Ramos (cell line): ENCODE results near the gene EVPLL.
"Not testable (repeated sequence)": the region's sequence is repeated elsewhere in the genome, so short reads cannot be mapped to it uniquely, and the experiment has no call there.

Experiments
- in situ Hi-C: fragments of 300-500 bp; cut with MboI; formaldehyde crosslinking; loops from one replicate; pipeline ENCODE4 v1.14.3; 2022; ENCODE audit warnings: low sequenced_read_pairs; ENCODE audit not compliant: unreplicated experiment

Gene EVPLL

DNA sequence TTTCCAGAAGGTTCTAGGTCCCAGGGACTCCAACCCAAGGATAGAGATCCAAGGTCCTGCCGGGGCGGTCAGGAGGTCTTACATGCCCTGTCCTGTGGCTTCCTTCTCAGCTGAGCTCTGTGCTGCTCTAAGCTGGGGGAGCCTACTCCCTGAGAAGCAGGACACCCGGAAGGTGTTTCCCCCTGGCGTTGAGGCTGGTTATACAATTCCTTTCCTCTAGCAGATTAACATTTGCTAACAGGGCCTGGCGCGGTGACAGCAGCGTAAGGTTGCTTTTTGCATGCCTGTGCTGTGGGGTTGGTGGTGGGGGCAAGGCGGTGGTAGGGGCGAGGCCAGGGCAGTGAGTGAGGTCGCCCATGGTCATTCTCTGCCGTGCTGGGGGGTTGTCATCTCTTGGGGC, 43.9 kb downstream of the EVPLL start:
- in situ Hi-C loops, result not testable (repeated sequence)

GRCh38 chr17:18422464-18422863, 44.9 kb downstream of the EVPLL start:
- in situ Hi-C loops, result not testable (repeated sequence)

DNA sequence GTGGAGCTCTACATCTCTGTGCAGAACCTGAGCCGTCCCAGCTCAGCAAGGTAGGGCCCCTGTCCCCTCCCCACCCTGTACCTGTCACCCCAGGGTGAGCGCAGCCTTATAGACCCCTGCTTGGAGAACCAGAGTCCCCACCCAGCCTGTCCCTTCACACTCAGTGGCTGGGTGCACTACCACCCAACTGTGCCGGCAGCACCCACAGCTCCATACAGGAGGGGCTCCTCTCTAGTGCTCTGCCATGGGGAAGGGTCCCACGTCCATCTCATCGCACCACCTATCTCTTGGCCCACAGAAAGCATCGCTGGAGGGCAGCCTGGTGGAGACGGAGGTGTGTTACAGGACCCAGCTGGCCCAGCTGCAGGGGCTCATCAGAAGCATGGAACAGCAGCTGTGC, 45.4 kb downstream of the EVPLL start:
- in situ Hi-C loops, result not testable (repeated sequence)

GRCh38 chr17:18425593-18425992, 48.0 kb downstream of the EVPLL start:
- in situ Hi-C loops, result not testable (repeated sequence)

DNA sequence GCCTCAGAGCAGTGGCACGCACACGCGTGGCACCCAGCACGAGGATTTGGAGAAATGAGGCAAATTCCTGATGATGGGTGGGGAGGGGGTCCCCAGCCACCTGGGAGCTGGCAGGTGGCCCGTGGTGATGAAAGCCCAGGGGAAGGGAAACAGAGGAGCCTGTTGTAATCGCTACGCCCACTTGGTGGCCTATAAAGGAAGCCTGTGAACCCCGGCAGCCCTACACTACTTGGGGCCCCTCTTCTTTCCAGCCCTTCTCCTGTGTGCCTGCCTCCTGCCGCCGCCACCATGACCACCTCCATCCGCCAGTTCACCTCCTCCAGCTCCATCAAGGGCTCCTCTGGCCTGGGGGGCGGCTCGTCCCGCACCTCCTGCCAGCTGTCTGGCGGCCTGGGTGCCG, 49.1 kb downstream of the EVPLL start:
- in situ Hi-C loops, result not testable (repeated sequence)

DNA sequence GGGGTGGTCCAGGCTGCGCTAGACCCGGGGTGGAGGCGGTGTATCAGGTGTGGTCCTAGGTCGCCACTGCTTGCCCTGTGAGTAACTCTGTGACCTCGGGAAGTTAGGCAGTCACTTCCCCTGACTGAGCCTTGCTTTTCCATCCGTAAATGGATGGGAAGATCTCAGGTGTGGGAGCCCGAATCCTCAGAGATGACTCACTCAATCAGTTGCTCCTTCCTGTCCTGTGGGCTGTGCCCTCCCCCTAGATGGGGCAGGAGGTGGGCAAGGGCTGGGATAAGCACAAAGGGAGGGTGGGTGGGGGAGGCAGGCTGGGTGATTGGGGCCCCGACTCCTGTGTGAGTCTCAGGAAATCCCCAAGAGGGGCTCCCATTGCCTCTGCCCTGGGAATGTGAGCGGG, 54.6 kb downstream of the EVPLL start:
- in situ Hi-C loops, result not testable (repeated sequence)
